ENCODE data around the gene POC1A. TPM values are rescaled to one million over a fixed set of nuclear protein-coding genes. Genes with fewer than 3 reads are reported as not detected.
A peak's percentile ranks its signal among the peaks of the same experiment; 100 is the strongest.

The POC1A gene
- total RNA-seq, 2 donors from 2014 or later, result 1.7 to 1.9 TPM

- intact Hi-C loops (cut with DNase I), result no loop called here
- DNase-seq (ENCODE audit: low spot score), result peak; percentile 62
Observed at GRCh38 chr3:52082951-52083350, 71.3 kb downstream of the POC1A start.

GRCh38 chr3:52080830-52081719 lies 73.1 kb downstream of the POC1A start:
- intact Hi-C loops (cut with DNase I), result no loop called here
- DNase-seq (ENCODE audit: low spot score), result no peak

GRCh38 chr3:52079958-52080357 lies 74.3 kb downstream of the POC1A start:
- intact Hi-C loops (cut with DNase I), result no loop called here
- DNase-seq (ENCODE audit: low spot score), result no peak

GRCh38 chr3:52078781-52079560 lies 75.3 kb downstream of the POC1A start:
- intact Hi-C loops (cut with DNase I), result no loop called here
- no peak for DNase-seq (ENCODE audit: low spot score)

GRCh38 chr3:52077925-52078324 lies 76.3 kb downstream of the POC1A start:
- no peak for DNase-seq (ENCODE audit: low spot score)
- intact Hi-C loops (cut with DNase I), result no loop called here

- intact Hi-C loops (cut with DNase I), result no loop called here
- DNase-seq (ENCODE audit: low spot score), result no peak
Observed at GRCh38 chr3:52076896-52077780, 77.1 kb downstream of the POC1A start.

GRCh38 chr3:52073490-52073889 lies 80.7 kb downstream of the POC1A start:
- no peak for DNase-seq (ENCODE audit: low spot score)
- intact Hi-C loops (cut with DNase I), result no loop called here

- DNase-seq (ENCODE audit: low spot score), result no peak
- intact Hi-C loops (cut with DNase I), result no loop called here
Observed at GRCh38 chr3:52072471-52072870, 81.8 kb downstream of the POC1A start.

- intact Hi-C loops (cut with DNase I), result no loop called here
- no peak for DNase-seq (ENCODE audit: low spot score)
Observed at GRCh38 chr3:52072020-52072419, 82.2 kb downstream of the POC1A start.

- no peak for DNase-seq (ENCODE audit: low spot score)
- intact Hi-C loops (cut with DNase I), result no loop called here
Observed at GRCh38 chr3:52070724-52071621, 83.2 kb downstream of the POC1A start.

GRCh38 chr3:52069855-52070254 lies 84.4 kb downstream of the POC1A start:
- DNase-seq (ENCODE audit: low spot score), result no peak
- intact Hi-C loops (cut with DNase I), result no loop called here

- no peak for DNase-seq (ENCODE audit: low spot score)
- intact Hi-C loops (cut with DNase I), result no loop called here
Observed at GRCh38 chr3:52069135-52069534, 85.1 kb downstream of the POC1A start.

GRCh38 chr3:52068730-52069129 lies 85.5 kb downstream of the POC1A start:
- DNase-seq (ENCODE audit: low spot score), result no peak
- intact Hi-C loops (cut with DNase I), result no loop called here

GRCh38 chr3:52068055-52068571 lies 86.1 kb downstream of the POC1A start:
- no peak for DNase-seq (ENCODE audit: low spot score)

GRCh38 chr3:52067526-52067925 lies 86.7 kb downstream of the POC1A start:
- no peak for DNase-seq (ENCODE audit: low spot score)

More at GRCh38 chr3:52068055-52068571, 86.1 kb downstream of the POC1A start:
- intact Hi-C loops (cut with DNase I), result no loop called here

GRCh38 chr3:52067046-52067445 lies 87.2 kb downstream of the POC1A start:
- no peak for DNase-seq (ENCODE audit: low spot score)
- intact Hi-C loops (cut with DNase I), result no loop called here

More at GRCh38 chr3:52067526-52067925, 86.7 kb downstream of the POC1A start:
- intact Hi-C loops (cut with DNase I), result no loop called here

- intact Hi-C loops (cut with DNase I), result no loop called here
- DNase-seq (ENCODE audit: low spot score), result no peak
Observed at GRCh38 chr3:52065264-52065756, 88.9 kb downstream of the POC1A start.

- intact Hi-C loops (cut with DNase I), result no loop called here
- no peak for DNase-seq (ENCODE audit: low spot score)
Observed at GRCh38 chr3:52064561-52064960, 89.7 kb downstream of the POC1A start.
